GM18861 (cell line): ENCODE results near the gene CDKN2AIPNL.
"Not testable (repeated sequence)": the region's sequence is repeated elsewhere in the genome, so short reads cannot be mapped to it uniquely, and the experiment has no call there.

ENCODE experiments used
- ATAC-seq: cut with Tn5 transposase; IDR thresholded peaks from one replicate; pipeline ENCODE4 v1.9.1; 2021; ENCODE audit not compliant: unreplicated experiment

Gene CDKN2AIPNL

DNA sequence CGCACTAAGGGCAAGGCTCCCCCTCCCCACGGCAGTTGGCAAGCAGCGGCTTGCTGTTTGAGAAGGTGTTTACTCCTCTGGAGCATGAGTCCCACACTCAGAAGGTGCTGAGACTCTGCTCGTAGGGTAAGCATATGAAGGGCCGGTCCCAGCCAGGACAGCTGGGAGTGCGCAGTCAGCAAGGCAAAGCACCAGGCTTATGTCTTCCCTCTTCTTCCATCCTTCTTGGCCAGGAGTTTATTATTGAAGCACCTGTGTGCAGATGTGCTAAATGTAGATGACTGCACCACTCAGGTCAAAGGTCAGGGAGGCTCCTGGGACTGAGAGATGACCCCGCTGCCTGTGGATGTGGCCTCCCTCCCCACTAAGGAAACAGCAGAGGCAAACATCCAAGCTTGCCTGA is 27.0 kb upstream of the CDKN2AIPNL start:
- no peak for ATAC-seq

GRCh38 chr5:134437847-134438581 is 26.3 kb upstream of the CDKN2AIPNL start:
- ATAC-seq, result no peak

DNA sequence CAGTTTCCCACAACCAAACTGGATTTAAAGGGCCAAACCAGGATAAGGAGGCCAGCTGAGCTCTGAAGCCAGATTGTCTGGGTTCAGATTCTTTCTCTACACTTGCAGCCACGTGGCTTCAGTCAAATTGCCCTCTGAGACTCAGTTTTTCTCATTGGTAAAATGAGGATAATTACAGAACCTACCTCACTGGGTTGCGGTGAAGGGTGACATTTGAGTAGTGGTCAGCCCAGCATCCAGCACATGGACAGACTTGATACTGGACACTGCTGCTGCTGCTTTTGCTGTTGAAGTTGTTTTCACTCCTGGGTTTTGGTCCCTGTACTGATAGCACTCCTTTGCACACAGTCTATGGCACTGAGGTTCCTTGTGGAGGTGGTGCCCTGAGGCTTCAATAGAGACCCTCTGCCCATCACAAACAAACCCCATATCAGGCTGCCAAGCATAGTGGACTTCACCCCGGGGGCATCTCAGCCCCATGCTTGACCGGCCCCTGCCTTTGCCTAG is 25.7 kb upstream of the CDKN2AIPNL start:
- ATAC-seq, result no peak

GRCh38 chr5:134436523-134437339 is 25.1 kb upstream of the CDKN2AIPNL start:
- ATAC-seq, result peak; percentile 89

GRCh38 chr5:134435560-134435959 is 23.9 kb upstream of the CDKN2AIPNL start:
- ATAC-seq, result no peak

DNA sequence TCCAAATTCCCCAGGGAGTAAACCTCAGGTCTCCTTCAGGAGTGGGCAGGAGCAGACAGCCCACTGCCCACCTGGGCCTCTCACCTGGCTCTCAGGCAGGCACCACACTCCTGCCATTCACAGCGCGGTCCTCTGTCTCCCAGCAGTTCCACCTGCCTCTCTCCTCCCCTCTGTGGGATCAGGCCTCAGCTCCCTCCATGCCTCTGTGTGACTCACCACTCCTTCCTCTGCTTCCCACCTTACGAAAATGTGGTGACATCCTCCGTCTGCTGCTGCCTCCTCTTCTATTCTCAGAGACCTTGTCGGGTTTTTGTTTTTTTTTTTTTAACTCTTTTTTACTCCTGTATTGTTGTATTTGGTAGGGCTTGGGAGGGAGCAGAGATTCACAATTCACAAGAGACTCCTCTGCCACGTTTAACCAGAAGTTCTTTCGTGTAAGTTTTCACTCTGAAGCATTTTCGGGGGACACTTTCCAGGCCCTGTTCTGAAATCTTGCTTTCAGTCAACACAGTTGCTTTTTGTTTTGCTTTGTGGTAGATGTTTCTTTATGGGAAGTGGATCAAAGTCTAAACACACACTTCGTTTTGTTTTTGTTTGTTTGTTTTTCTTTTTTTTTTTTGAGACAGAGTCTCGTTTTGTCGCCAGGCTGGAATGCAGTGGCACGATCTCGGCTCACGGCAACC is 21.1 kb upstream of the CDKN2AIPNL start:
- ATAC-seq, result no peak

- no peak for ATAC-seq
Observed at GRCh38 chr5:134432174-134432573, 20.5 kb upstream of the CDKN2AIPNL start.

GRCh38 chr5:134430001-134430569 is 18.4 kb upstream of the CDKN2AIPNL start:
- ATAC-seq, result no peak

DNA sequence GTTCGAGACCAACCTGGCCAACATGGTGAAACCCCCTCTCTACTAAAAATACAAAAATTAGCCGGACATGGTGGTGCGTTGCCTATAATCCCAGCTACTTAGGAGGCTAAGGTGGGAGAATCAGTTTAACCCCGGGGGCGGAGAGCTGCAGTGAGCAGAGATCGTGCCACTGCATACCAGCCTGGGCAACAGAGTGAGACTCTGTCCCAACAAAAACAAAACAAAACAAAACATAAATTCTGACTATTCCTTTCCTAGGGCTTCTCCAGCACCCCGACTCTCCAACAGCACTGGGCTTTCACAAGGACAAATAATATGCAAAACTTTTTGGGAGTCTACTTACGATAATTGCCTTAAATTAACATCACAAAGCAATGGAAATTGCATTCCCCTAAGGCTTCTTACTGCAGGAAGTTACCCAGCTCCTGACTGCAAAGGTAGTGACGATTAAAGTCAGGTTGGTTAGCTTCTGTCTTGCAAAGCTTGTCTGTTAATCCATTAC is 15.9 kb upstream of the CDKN2AIPNL start:
- no peak for ATAC-seq

DNA sequence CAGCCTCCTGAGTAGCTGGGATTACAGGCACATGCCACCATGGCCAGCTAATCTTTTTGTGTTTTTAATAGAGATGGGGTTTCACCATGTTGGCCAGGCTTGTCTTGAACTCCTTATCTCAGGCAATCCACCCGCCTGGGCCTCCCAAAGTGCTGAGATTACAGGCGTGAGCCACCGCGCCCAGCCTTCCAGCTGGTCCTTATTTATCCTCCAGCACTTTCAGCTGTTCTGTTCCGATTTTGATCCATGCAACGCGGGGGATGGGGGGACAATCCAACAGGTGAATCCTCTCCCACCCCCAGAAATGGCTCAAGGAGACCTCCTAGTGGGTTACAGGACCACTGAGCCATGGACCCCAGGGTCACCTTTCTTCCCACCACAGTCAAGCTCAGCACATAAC is 14.7 kb upstream of the CDKN2AIPNL start:
- no peak for ATAC-seq

- ATAC-seq, result no peak
Observed at GRCh38 chr5:134423376-134423775, 11.7 kb upstream of the CDKN2AIPNL start.

DNA sequence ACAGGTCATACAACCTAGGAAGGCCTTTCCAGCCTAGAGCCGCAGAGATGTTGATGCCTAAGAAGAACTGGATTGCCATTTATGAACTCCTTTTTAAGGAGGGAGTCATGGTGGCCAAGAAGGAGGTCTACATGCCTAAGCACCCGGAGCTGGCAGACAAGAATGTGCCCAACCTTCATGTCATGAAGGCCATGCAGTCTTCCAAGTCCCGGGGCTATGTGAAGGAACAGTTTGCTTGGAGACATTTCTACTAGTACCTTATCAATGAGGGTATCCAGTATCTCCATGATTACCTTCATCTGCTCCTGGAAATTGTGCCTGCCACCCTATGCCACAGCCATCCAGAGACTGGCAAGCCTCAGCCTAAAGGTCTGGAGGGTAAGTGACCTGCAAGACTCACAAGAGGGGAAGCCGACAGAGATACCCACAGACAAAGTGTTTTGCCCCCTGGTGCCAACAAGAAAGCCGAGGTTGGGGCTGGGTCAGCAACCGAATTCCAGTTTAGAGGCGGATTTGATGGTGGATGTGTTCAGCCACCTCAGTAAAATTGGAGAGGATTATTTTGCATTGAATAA is 11.2 kb upstream of the CDKN2AIPNL start:
- no peak for ATAC-seq

- ATAC-seq, result not testable (repeated sequence)
Observed at GRCh38 chr5:134421038-134421437, 9.4 kb upstream of the CDKN2AIPNL start.

- ATAC-seq, result no peak
Observed at GRCh38 chr5:134420343-134420742, 8.7 kb upstream of the CDKN2AIPNL start.

DNA sequence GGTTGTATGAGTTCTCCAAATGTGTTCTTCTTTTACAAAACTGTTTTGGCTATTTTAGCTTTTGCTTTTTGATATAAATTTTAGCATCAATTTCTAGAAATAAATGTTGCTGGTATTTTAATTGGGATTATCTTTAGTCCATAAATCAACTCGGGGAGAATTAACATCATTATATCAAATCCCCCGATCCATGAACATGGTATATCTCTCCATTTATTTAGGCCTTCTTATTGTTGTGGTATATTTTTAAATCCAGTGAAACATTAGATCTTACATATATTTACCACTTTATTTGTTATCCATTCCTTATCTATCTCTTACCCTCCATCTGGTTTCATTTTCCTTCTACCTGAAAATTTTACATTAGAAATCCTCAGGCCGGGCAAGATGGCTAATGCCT is 7.3 kb upstream of the CDKN2AIPNL start:
- no peak for ATAC-seq

DNA sequence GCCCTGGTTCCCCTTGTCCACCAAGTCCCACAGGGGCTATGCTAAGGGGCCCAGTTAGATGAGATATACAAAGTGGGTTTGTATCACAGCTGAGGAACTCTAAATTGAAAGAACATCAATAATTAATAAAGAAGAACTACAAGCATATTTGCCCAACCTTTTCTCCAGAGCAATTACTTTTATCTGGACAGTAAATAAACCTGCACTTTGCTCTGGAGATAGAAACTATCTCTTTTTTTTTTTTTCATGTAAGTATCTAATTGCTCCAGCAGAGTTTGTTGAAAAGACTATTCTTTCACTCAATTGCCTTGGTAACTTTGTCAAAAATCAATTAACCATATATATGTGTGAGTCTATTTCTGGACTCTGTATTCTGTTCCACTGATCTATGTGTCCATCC is 6.0 kb upstream of the CDKN2AIPNL start:
- ATAC-seq, result no peak

- no peak for ATAC-seq
Observed at GRCh38 chr5:134413046-134413445, 1.4 kb upstream of the CDKN2AIPNL start.

GRCh38 chr5:134411228-134411545 is 494 bp downstream of the CDKN2AIPNL start:
- ATAC-seq, result no peak

DNA sequence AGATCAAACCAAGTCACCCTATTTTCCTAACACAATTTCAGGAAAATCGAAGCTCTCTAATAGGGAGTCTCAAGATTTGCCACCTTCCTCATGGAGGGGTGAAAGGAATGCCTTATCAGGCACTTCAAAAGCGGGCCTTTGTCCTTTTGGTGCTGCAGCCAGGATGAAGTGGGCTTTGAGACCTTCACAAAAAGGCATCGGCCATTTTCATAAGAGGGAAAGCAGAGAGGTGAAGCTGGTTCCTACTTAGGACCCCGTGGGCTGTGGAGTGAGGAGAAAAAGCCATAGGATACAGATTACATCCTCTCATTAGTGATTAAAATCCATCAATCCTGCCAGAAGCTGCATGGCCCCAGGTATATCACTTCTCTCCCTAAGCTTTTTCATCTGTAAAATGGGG is 859 bp downstream of the CDKN2AIPNL start:
- ATAC-seq, result no peak

- no peak for ATAC-seq
Observed at GRCh38 chr5:134409321-134409720, 2.4 kb downstream of the CDKN2AIPNL start.

DNA sequence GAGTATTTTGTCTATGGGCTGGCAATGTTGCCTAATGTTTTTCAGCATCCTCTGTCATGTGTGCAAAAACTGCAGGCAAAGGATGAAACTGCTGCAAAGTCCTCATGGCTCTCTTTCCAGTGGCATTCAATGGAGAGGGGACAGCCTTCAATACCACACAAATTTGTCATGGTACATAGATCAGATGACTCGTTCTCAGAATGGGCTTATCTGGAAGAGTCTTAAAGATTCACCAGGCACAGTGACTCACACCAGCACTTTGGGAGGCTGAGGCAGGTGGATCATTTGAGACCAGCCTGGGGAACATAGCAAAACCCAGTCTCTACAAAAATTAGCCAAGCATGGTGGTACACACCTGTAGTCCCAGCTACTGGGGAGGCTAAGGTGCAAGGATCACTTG is 5.3 kb downstream of the CDKN2AIPNL start:
- no peak for ATAC-seq
